ENCODE data around the gene DNAAF5. TPM values are rescaled to one million over a fixed set of nuclear protein-coding genes. Genes with fewer than 3 reads are reported as not detected.

Gene DNAAF5
- total RNA-seq, 1 donor from 2014 or later = 30.7 TPM

- Mint-ChIP-seq H3K27me3 (ENCODE audit: unreplicated experiment) (peaks cover 4% of the 10 kb centered on the region), H3K36me3 (ENCODE audit: low read depth, unreplicated experiment) (peaks cover 10% of the 10 kb centered on the region), H3K4me1 (ENCODE audit: unreplicated experiment) (peaks cover 5% of the 10 kb centered on the region), H3K4me3 (ENCODE audit: unreplicated experiment) (no peak overlapping the region), H3K27ac (ENCODE audit: unreplicated experiment) (no peak overlapping the region), H3K9me3 (ENCODE audit: unreplicated experiment) (no peaks in the 10 kb centered on the region)
- TF ChIP-seq, protein P1, sequence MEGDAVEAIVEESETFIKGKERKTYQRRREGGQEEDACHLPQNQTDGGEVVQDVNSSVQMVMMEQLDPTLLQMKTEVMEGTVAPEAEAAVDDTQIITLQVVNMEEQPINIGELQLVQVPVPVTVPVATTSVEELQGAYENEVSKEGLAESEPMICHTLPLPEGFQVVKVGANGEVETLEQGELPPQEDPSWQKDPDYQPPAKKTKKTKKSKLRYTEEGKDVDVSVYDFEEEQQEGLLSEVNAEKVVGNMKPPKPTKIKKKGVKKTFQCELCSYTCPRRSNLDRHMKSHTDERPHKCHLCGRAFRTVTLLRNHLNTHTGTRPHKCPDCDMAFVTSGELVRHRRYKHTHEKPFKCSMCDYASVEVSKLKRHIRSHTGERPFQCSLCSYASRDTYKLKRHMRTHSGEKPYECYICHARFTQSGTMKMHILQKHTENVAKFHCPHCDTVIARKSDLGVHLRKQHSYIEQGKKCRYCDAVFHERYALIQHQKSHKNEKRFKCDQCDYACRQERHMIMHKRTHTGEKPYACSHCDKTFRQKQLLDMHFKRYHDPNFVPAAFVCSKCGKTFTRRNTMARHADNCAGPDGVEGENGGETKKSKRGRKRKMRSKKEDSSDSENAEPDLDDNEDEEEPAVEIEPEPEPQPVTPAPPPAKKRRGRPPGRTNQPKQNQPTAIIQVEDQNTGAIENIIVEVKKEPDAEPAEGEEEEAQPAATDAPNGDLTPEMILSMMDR (IDR thresholded peaks at IDR 0.05; ENCODE audit: unreplicated experiment) = no peak
- DNase-seq (ENCODE audit: low spot score) = no peak
Measured at GRCh38 chr7:716636-717035, 9.9 kb upstream of the DNAAF5 start.

DNA sequence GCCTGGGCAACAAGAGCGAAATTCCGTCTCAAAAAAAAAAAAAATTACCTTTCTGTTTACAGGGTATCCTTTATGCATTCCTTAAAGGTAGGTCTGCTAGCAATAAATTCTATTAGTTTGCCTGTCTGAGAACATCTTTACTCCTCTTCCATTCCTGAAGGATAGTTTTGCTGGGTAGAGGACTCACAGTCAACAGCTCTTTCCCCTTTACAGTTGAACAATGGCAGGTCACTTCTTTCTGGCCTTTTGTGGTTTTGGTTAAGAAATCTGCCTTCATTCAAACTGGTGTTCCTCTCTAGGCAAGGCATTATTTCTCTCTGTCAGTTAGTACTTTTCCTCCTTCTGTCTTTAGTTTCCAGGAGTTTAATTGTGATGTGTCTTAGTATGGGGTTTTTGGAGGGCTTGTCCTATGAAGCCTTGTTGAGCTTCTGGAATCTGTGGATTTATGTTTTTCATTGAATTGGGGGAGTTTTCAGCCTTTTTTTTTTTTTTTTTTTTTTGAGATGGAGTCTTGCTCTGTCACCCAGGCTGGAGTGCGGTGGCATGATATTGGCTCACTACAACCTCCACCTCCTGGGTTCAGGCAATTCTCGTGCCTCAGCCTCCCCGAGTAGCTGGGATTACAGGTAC lies 4.8 kb upstream of the DNAAF5 start:
- Mint-ChIP-seq H3K27me3 (ENCODE audit: unreplicated experiment) (peaks cover 9% of the 10 kb centered on the region), H3K36me3 (ENCODE audit: low read depth, unreplicated experiment) (peaks cover 33% of the 10 kb centered on the region), H3K4me1 (ENCODE audit: unreplicated experiment) (no peaks in the 10 kb centered on the region)

DNA sequence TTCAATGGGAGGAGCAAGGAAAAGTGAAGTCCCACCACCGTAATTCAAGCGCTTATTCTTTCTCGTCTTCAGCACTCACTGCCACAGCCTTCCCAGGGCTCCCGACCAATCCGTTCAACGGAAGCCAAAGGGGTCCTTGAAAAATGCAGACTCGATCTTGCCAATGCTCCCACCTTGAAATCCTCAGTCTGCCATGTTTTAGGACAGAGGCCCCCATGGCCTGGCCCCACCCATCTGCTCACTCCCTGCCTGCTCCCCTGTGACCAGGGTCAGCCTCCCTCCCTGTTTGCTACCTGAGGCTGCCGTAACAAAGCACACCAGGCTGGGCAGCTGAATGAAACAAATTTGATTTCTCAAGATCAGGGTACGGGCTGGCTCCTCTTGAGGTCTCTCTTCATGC lies 3.0 kb upstream of the DNAAF5 start:
- TF ChIP-seq, protein P1 (IDR thresholded peaks at IDR 0.05; ENCODE audit: unreplicated experiment) = no peak
- Mint-ChIP-seq H3K9me3 (ENCODE audit: unreplicated experiment) (no peaks in the 10 kb centered on the region), H3K27ac (ENCODE audit: unreplicated experiment) (no peak overlapping the region), H3K36me3 (ENCODE audit: low read depth, unreplicated experiment) (peaks cover 33% of the 10 kb centered on the region), H3K4me3 (ENCODE audit: unreplicated experiment) (no peak overlapping the region), H3K27me3 (ENCODE audit: unreplicated experiment) (peaks cover 15% of the 10 kb centered on the region), H3K4me1 (ENCODE audit: unreplicated experiment) (peaks cover 8% of the 10 kb centered on the region)
- DNase-seq (ENCODE audit: low spot score) = no peak

More for the DNA sequence above, 4.8 kb upstream of the DNAAF5 start:
- Mint-ChIP-seq H3K9me3 (ENCODE audit: unreplicated experiment) (no peaks in the 10 kb centered on the region), H3K27ac (ENCODE audit: unreplicated experiment) (no peak overlapping the region), H3K4me3 (ENCODE audit: unreplicated experiment) (peak overlapping the region; percentile 8)
- TF ChIP-seq, protein P1 (IDR thresholded peaks at IDR 0.05; ENCODE audit: unreplicated experiment) = no peak
- DNase-seq (ENCODE audit: low spot score) = no peak

DNA sequence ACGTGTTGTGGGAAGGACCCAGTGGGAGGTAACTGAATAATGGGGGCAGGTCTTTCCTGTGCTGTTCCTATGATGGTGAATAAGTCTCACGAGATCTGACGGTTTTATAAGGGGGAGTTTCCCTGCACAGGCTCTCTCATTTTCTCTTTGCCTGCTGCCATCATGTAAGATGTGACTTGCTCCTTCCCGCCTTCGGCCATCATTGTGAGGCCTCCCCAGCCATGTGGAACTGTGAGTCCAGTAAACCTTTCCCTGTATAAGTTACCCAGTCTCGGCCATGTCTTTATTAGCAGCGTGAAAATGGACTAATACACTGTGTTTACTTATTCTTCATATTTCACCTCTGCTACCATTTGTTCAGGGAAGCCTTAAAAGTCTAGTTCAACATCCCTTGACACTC lies 2.2 kb upstream of the DNAAF5 start:
- peaks cover 9% of the 10 kb centered on the region for H3K4me1 Mint-ChIP-seq (ENCODE audit: unreplicated experiment)
- TF ChIP-seq, protein P1 (IDR thresholded peaks at IDR 0.05; ENCODE audit: unreplicated experiment) = no peak
- H3K4me3 Mint-ChIP-seq (ENCODE audit: unreplicated experiment) = peak overlapping the region; percentile 66
- peaks cover 33% of the 10 kb centered on the region for H3K36me3 Mint-ChIP-seq (ENCODE audit: low read depth, unreplicated experiment)
- H3K27me3 Mint-ChIP-seq (ENCODE audit: unreplicated experiment) = peaks cover 15% of the 10 kb centered on the region
- DNase-seq (ENCODE audit: low spot score) = no peak
- H3K9me3 Mint-ChIP-seq (ENCODE audit: unreplicated experiment) = no peaks in the 10 kb centered on the region
- H3K27ac Mint-ChIP-seq (ENCODE audit: unreplicated experiment) = no peak overlapping the region

GRCh38 chr7:725223-726005 lies 1.1 kb upstream of the DNAAF5 start:
- no peak for DNase-seq (ENCODE audit: low spot score)

More at GRCh38 chr7:725223-726005, 1.1 kb upstream of the DNAAF5 start:
- peaks cover 12% of the 10 kb centered on the region for H3K4me1 Mint-ChIP-seq (ENCODE audit: unreplicated experiment)
- no peaks in the 10 kb centered on the region for H3K9me3 Mint-ChIP-seq (ENCODE audit: unreplicated experiment)
- H3K27ac Mint-ChIP-seq (ENCODE audit: unreplicated experiment) = peak overlapping the region; percentile 61
- peaks cover 20% of the 10 kb centered on the region for H3K27me3 Mint-ChIP-seq (ENCODE audit: unreplicated experiment)
- TF ChIP-seq, protein P1 (IDR thresholded peaks at IDR 0.05; ENCODE audit: unreplicated experiment) = no peak
- H3K36me3 Mint-ChIP-seq (ENCODE audit: low read depth, unreplicated experiment) = peaks cover 42% of the 10 kb centered on the region
- H3K4me3 Mint-ChIP-seq (ENCODE audit: unreplicated experiment) = peak overlapping the region; percentile 82

All from endothelial cell (in vitro differentiated cells).